HG02981 (cell line): ENCODE results near the gene IKZF2.
A peak's percentile ranks its signal among the peaks of the same experiment; 100 is the strongest.

ENCODE experiments used
- ATAC-seq: cut with Tn5 transposase; IDR thresholded peaks from one replicate; pipeline ENCODE4 v1.9.1; 2021; ENCODE audit warnings: mild to moderate bottlenecking, moderate library complexity; ENCODE audit not compliant: unreplicated experiment

Gene IKZF2

GRCh38 chr2:212966884-212967283 is 184.5 kb downstream of the IKZF2 start:
- no peak for ATAC-seq

- ATAC-seq = no peak
Measured at GRCh38 chr2:212962691-212963090, 188.7 kb downstream of the IKZF2 start.

DNA sequence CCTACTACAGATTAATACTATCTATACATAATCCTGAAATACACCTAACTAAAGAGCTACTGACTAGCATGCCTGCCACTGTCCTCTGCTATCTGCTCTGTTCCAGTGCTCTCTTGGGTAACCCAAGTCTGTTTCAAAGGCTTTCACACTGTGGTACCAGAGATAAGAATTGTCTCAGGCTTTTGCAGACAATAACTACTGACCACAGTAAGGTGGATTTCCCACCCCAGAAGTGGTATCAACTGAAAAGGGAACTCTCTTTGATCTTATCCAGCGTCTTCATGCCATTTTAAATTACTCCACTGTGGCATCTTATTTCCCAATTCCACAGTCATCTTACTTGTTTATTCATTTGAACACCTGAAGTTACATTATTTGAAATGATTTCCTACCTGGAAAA is 190.2 kb downstream of the IKZF2 start:
- ATAC-seq = no peak

DNA sequence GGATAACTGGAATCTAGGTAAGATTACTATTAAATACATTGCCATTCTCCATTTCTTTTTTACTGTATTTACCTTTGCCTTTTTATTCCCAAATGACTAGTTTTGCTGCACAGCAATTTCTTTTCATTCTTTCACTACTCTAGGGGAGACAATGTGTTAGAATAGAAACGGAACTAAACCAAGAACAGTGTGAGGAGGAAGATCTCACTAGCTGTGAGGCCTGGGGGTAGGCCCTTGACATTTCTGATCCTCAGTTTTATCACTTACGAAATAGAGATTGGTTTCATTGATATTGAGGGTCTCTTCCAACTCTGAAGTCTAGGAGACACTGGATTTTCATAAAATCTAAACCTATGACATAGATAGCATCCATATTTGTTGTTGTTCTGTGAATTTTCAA is 191.1 kb downstream of the IKZF2 start:
- ATAC-seq = no peak

DNA sequence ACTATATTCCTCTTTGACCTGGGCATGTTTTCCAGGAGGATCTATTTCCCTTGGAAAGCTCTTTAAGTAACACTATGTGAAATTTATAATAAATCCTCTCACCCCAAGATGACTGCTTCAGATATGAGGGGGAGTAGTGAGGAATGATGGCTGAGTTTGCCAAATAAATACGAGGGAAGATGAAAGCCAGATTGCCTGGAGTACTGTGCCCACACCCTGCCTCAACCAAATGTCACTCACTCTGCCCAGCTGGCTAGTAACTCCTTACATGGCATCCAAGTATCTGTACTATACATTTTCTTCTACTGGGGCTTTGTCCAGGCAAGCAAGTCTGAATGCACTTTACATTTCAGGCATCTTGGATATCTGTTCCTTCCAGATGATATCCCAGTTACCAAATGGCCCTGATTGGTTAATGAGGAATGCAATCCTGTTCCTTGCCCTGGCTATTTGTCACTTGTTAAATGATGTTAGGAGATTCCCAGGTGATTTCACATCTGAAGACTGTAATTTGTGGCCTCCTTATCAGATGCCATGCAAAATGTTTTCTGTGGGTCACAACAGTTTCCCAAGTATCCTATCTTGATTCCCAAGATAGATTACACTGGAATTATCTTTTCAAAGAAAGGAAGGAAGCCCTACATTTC is 191.8 kb downstream of the IKZF2 start:
- no peak for ATAC-seq

- ATAC-seq = no peak
Measured at GRCh38 chr2:212958757-212959295, 192.6 kb downstream of the IKZF2 start.

- ATAC-seq = no peak
Measured at GRCh38 chr2:212958133-212958532, 193.3 kb downstream of the IKZF2 start.

- ATAC-seq = no peak
Measured at GRCh38 chr2:212957624-212958023, 193.8 kb downstream of the IKZF2 start.

DNA sequence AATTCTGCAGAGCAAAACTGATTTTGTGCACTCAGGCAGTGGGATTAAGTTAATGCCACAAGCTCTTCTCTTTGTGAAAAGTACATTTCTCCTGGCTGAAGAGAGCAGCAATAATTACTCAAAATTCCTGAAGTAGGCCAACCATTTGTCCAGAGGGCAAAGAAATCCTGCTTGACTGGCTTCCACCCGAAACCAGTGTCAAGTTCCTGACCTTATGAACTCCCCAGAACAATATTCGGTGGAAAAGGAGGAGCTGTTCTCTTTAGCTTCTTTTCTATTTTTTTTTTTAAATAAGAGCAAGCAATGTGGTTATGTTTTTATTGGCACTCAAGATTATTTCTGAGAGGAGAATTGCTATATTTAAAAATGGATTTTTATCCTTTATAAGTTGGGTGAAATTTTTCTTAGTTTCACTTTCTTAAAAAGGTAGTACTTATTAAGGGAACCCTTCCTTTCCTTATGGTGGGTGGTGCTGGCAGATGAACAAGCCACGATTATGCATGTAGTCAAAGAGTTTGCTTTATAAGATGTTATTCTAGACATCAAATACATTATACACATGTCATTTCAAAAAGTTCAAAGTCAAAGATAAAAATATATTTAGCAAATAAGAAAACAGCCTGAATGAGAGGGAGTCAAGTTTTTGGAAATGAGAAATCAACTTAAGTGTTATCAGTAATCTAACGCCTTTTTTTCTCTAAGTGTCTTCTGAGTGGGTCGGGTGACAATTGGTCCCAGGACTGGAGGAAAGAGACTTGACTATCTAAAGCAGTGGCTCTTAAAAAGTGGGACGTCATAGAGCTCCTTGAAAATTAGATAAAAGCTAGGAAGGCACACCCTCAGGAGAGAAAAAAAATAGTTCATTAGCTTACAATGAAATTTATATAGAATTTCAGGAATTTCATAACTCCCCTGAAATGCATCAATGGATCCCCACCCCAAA is 194.5 kb downstream of the IKZF2 start:
- ATAC-seq = no peak

- peak; percentile 94 for ATAC-seq
Measured at GRCh38 chr2:212953170-212953920, 198.1 kb downstream of the IKZF2 start.

DNA sequence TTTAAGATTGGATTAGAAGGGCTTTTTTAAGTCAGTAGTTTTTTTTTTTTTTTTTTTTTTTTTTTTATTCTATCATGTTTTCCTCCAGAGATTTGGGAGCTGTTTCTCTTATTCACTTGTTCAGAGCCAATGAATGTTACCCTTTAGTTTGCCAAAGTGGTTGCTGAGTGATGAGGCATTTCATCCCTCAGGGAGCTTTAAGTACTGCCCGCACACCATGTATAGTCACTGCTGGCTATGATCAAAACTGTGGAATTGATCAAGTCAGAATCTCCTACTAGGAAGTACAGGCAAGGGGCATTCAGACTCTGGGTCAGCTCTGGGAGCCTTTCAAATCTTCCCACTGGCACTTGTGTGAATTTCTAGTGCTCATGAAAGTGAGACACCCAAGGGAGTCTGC is 201.6 kb downstream of the IKZF2 start:
- ATAC-seq = no peak
